SK-N-SH treated with all-trans-retinoic acid at 6 μM for 48 hours (cell line): ENCODE data around the gene TNIP1.

Experiments used
- ATAC-seq: fragments of 200-7000 bp; cut with Tn5 transposase; 3 replicates; pipeline ENCODE4 v1.9.1; 2020; ENCODE audit warnings: mild to moderate bottlenecking, moderate library complexity
- BACH2 ChIP-seq: fragments of 250-450 bp; sonication (Bioruptor Pico); IDR thresholded peaks from 2 replicates; pipeline ENCODE4 v1.9.0; 2021; ENCODE audit warnings: mild to moderate bottlenecking, borderline replicate concordance
- CSDC2 ChIP-seq: fragments of 250-450 bp; sonication (Bioruptor Pico); IDR thresholded peaks from 2 replicates; pipeline ENCODE4 v1.5.0; 2020; ENCODE audit warnings: mild to moderate bottlenecking, moderate library complexity
- ESRRG ChIP-seq: fragments of 250-450 bp; sonication (Bioruptor Pico); IDR thresholded peaks from 2 replicates; pipeline ENCODE4 v1.6.1; 2021; ENCODE audit warnings: mild to moderate bottlenecking
- GLIS3 ChIP-seq: fragments of 250-450 bp; sonication (Bioruptor Pico); IDR thresholded peaks from 2 replicates; pipeline ENCODE4 v1.5.0; 2020; ENCODE audit warnings: mild to moderate bottlenecking, moderate library complexity
- ISL1 ChIP-seq: fragments of 250-450 bp; sonication (Bioruptor Pico); IDR thresholded peaks from 2 replicates; pipeline ENCODE4 v2.1.2; 2022; ENCODE audit warnings: mild to moderate bottlenecking, moderate library complexity
- OSR1 ChIP-seq: fragments of 250-450 bp; sonication (Bioruptor Pico); IDR thresholded peaks from 2 replicates; pipeline ENCODE4 v1.8.0; 2022; ENCODE audit warnings: moderate library complexity, mild to moderate bottlenecking, inconsistent platforms
- PPARA ChIP-seq: fragments of 250-450 bp; sonication (Bioruptor Pico); IDR thresholded peaks from 2 replicates; pipeline ENCODE4 v1.5.0; 2020; ENCODE audit warnings: mild to moderate bottlenecking, borderline replicate concordance
- RARB ChIP-seq: fragments of 250-450 bp; sonication (Bioruptor Pico); IDR thresholded peaks from 2 replicates; pipeline ENCODE4 v1.8.0; 2021; ENCODE audit warnings: mild to moderate bottlenecking, moderate library complexity
- SNAI2 ChIP-seq: fragments of 250-450 bp; sonication (Bioruptor Pico); IDR thresholded peaks from 2 replicates; pipeline ENCODE4 v1.5.0; 2020; ENCODE audit warnings: mild to moderate bottlenecking, moderate library complexity
- TCF4 ChIP-seq: fragments of 250-450 bp; sonication (Bioruptor Pico); IDR thresholded peaks from 2 replicates; pipeline ENCODE4 v1.8.0; 2021; ENCODE audit warnings: mild to moderate bottlenecking, moderate library complexity, borderline replicate concordance
- TOX ChIP-seq: fragments of 250-450 bp; sonication (Bioruptor Pico); IDR thresholded peaks from 2 replicates; pipeline ENCODE4 v1.8.0; 2021; ENCODE audit warnings: mild to moderate bottlenecking, moderate library complexity, borderline replicate concordance
- ZC3H10 ChIP-seq: fragments of 250-450 bp; sonication (Bioruptor Pico); IDR thresholded peaks from 2 replicates; pipeline ENCODE4 v1.5.1; 2021; ENCODE audit warnings: mild to moderate bottlenecking, moderate library complexity
- ZFP3 ChIP-seq: fragments of 250-450 bp; sonication (Bioruptor Pico); IDR thresholded peaks from 2 replicates; pipeline ENCODE4 v1.5.0; 2020; ENCODE audit warnings: mild to moderate bottlenecking, moderate library complexity
- ZFP30 ChIP-seq: fragments of 450-650 bp; formaldehyde crosslinking; IDR thresholded peaks from 2 replicates; pipeline ENCODE4 v1.5.0; 2022; ENCODE audit warnings: mild to moderate bottlenecking, moderate library complexity
- ZNF565 ChIP-seq: fragments of 450-650 bp; formaldehyde crosslinking; conservative IDR thresholded peaks from 2 replicates; pipeline ENCODE4 v1.5.0; 2020; ENCODE audit warnings: low read depth, mild to moderate bottlenecking, moderate library complexity
- ZNF70 ChIP-seq: fragments of 450-650 bp; formaldehyde crosslinking; IDR thresholded peaks from 2 replicates; pipeline ENCODE4 v1.5.0; 2020; ENCODE audit warnings: mild to moderate bottlenecking, moderate library complexity
- TF ChIP-seq, protein P1 (sequence below): fragments of 250-450 bp; sonication (Bioruptor Pico); IDR thresholded peaks from 2 replicates; pipeline ENCODE4 v1.5.1; 2020; ENCODE audit warnings: low read depth, mild to moderate bottlenecking, moderate library complexity
- TF ChIP-seq, protein P2 (sequence below): fragments of 250-450 bp; sonication (Bioruptor Pico); IDR thresholded peaks from 2 replicates; pipeline ENCODE4 v1.5.1; 2021; ENCODE audit warnings: mild to moderate bottlenecking, moderate library complexity
- TF ChIP-seq, protein P3 (sequence below): fragments of 250-450 bp; sonication (Bioruptor Pico); IDR thresholded peaks from 2 replicates; pipeline ENCODE4 v1.8.0; 2021; ENCODE audit warnings: low read depth, mild to moderate bottlenecking, moderate library complexity, borderline replicate concordance
- TF ChIP-seq, protein P4 (sequence below): fragments of 250-450 bp; sonication (Bioruptor Pico); IDR thresholded peaks from 2 replicates; pipeline ENCODE4 v1.5.0; 2020; ENCODE audit warnings: mild to moderate bottlenecking, moderate library complexity

Gene TNIP1

DNA sequence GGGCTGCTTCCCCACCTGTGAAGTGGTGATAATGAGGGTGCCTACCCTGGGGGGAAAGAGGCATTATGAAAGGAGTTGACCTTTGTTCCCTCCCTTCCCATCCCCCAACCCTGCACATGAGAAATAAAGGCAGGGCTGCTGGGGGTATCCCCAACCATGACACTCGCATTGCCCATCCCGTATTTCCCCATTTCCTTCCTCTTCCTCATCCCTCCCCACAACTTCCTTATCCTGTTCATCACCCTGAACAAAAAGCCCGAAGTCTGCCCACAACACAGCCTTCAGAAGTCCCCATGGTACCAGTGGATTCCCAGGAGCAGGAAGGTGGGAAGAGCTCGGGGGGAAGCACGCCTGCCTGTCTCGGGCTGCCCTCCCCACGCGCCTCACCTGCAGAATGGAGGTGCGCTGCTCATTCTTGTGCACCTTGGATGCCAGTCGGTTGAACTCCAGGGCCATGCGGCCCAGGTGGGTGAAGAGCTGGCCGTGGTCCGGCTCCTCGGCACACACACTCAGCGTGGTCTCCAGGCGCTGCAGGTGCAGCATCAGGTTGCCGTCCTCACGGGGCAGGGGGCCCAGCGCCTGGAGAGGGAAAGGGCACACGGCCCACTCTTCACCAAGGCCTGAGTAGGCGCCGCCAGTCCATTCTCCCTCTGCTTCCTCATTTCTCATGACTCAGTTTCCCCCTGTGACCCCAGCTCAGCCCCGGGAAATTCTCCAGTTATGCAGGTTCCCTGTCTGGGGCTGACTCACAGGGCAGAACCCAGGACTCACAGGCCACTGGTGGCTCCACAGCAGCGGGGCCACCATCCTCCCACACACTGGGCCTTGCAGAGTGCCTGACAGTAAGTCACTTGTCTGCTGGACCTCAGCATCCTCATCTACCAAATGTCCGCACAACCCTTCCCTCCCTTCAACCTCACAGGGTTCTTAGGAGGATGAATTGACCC, 24.2 kb downstream of the TNIP1 start:
- ATAC-seq, result no peak

DNA sequence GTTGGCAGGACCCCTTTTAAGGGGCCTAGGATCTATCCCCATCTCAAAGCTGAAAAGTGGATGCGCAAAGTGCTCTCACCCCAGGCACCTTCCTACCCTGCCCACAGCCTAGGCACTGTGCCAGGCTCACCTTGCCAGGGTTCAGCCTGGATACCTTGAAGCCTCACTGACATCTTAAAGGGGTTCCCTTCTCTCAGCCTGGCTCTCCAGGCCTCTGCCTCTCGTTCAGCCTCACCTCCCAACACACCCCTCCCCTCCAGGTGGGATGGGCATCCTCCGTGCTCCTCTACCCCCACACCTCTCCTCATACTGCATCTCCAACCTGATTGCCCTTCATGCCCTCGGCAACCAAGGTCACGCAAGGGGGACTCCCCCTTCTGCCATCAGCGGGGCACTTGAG, 25.5 kb downstream of the TNIP1 start:
- ATAC-seq, result no peak
- no peak for TF ChIP-seq ISL1
- no peak for TF ChIP-seq ZFP3 (CRISPR knock-in tag)
- TF ChIP-seq ZNF565 (CRISPR knock-in tag), result no peak
- no peak for TF ChIP-seq SNAI2 (CRISPR knock-in tag)
- TF ChIP-seq OSR1, result no peak
- TF ChIP-seq CSDC2, result no peak
- TF ChIP-seq RARB (CRISPR knock-in tag), result no peak
- no peak for TF ChIP-seq ZC3H10 (CRISPR knock-in tag)
- TF ChIP-seq, protein P1, sequence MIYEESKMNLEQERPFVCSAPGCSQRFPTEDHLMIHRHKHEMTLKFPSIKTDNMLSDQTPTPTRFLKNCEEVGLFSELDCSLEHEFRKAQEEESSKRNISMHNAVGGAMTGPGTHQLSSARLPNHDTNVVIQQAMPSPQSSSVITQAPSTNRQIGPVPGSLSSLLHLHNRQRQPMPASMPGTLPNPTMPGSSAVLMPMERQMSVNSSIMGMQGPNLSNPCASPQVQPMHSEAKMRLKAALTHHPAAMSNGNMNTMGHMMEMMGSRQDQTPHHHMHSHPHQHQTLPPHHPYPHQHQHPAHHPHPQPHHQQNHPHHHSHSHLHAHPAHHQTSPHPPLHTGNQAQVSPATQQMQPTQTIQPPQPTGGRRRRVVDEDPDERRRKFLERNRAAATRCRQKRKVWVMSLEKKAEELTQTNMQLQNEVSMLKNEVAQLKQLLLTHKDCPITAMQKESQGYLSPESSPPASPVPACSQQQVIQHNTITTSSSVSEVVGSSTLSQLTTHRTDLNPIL (CRISPR knock-in tag), result no peak
- TF ChIP-seq, protein P2, sequence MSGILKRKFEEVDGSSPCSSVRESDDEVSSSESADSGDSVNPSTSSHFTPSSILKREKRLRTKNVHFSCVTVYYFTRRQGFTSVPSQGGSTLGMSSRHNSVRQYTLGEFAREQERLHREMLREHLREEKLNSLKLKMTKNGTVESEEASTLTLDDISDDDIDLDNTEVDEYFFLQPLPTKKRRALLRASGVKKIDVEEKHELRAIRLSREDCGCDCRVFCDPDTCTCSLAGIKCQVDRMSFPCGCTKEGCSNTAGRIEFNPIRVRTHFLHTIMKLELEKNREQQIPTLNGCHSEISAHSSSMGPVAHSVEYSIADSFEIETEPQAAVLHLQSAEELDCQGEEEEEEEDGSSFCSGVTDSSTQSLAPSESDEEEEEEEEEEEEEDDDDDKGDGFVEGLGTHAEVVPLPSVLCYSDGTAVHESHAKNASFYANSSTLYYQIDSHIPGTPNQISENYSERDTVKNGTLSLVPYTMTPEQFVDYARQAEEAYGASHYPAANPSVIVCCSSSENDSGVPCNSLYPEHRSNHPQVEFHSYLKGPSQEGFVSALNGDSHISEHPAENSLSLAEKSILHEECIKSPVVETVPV (CRISPR knock-in tag), result no peak
- TF ChIP-seq, protein P3, sequence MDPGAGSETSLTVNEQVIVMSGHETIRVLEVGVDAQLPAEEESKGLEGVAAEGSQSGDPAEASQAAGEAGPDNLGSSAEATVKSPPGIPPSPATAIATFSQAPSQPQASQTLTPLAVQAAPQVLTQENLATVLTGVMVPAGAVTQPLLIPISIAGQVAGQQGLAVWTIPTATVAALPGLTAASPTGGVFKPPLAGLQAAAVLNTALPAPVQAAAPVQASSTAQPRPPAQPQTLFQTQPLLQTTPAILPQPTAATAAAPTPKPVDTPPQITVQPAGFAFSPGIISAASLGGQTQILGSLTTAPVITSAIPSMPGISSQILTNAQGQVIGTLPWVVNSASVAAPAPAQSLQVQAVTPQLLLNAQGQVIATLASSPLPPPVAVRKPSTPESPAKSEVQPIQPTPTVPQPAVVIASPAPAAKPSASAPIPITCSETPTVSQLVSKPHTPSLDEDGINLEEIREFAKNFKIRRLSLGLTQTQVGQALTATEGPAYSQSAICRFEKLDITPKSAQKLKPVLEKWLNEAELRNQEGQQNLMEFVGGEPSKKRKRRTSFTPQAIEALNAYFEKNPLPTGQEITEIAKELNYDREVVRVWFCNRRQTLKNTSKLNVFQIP (CRISPR knock-in tag), result no peak
- TF ChIP-seq GLIS3 (CRISPR knock-in tag), result no peak
- TF ChIP-seq, protein P4, sequence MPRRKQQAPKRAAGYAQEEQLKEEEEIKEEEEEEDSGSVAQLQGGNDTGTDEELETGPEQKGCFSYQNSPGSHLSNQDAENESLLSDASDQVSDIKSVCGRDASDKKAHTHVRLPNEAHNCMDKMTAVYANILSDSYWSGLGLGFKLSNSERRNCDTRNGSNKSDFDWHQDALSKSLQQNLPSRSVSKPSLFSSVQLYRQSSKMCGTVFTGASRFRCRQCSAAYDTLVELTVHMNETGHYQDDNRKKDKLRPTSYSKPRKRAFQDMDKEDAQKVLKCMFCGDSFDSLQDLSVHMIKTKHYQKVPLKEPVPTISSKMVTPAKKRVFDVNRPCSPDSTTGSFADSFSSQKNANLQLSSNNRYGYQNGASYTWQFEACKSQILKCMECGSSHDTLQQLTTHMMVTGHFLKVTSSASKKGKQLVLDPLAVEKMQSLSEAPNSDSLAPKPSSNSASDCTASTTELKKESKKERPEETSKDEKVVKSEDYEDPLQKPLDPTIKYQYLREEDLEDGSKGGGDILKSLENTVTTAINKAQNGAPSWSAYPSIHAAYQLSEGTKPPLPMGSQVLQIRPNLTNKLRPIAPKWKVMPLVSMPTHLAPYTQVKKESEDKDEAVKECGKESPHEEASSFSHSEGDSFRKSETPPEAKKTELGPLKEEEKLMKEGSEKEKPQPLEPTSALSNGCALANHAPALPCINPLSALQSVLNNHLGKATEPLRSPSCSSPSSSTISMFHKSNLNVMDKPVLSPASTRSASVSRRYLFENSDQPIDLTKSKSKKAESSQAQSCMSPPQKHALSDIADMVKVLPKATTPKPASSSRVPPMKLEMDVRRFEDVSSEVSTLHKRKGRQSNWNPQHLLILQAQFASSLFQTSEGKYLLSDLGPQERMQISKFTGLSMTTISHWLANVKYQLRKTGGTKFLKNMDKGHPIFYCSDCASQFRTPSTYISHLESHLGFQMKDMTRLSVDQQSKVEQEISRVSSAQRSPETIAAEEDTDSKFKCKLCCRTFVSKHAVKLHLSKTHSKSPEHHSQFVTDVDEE (CRISPR knock-in tag), result no peak
- TF ChIP-seq PPARA, result no peak
- TF ChIP-seq TCF4 (CRISPR knock-in tag), result no peak
- no peak for TF ChIP-seq TOX
- no peak for TF ChIP-seq ZNF70 (CRISPR knock-in tag)
- TF ChIP-seq BACH2, result no peak
- TF ChIP-seq, all 23 proteins: peak for 0

More for the DNA sequence above, 24.2 kb downstream of the TNIP1 start:
- TF ChIP-seq ZNF565 (CRISPR knock-in tag), result no peak
- no peak for TF ChIP-seq RARB (CRISPR knock-in tag)
- no peak for TF ChIP-seq CSDC2
- no peak for TF ChIP-seq ZFP30 (CRISPR knock-in tag)
- no peak for TF ChIP-seq BACH2
- no peak for TF ChIP-seq ISL1
- no peak for TF ChIP-seq GLIS3 (CRISPR knock-in tag)
- no peak for TF ChIP-seq ESRRG (CRISPR knock-in tag)
- TF ChIP-seq, protein P1 (CRISPR knock-in tag), result no peak
- TF ChIP-seq, all 23 proteins: peak for 0

DNA sequence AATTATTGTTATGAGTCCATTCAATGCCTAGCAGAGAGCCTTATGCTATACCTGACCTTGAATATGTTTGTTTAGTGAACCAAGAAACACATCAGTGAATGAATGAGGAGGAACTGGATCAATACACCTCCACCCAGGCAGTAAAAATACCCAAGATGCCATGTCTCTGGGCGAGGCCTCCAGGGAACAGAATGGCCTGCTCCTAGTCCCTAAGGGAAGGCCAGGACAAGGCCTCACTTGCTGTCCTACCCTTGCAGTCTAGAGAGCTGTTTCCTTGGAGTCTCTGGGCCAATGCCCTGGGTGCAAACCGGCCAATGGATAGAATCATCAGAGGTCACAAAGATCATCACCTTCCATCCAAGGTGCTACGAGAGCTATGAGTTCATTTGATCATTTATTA, 26.1 kb downstream of the TNIP1 start:
- no peak for ATAC-seq
- TF ChIP-seq SNAI2 (CRISPR knock-in tag), result no peak
- no peak for TF ChIP-seq TCF4 (CRISPR knock-in tag)
- TF ChIP-seq OSR1, result no peak
- no peak for TF ChIP-seq ZNF70 (CRISPR knock-in tag)
- no peak for TF ChIP-seq ZFP30 (CRISPR knock-in tag)
- no peak for TF ChIP-seq CSDC2
- no peak for TF ChIP-seq GLIS3 (CRISPR knock-in tag)
- TF ChIP-seq ZNF565 (CRISPR knock-in tag), result no peak
- no peak for TF ChIP-seq PPARA
- TF ChIP-seq, protein P4 (CRISPR knock-in tag), result no peak
- TF ChIP-seq, protein P2 (CRISPR knock-in tag), result no peak
- TF ChIP-seq ZFP3 (CRISPR knock-in tag), result no peak
- TF ChIP-seq, protein P1 (CRISPR knock-in tag), result no peak
